Liver (tissue), 9 donors: ENCODE results near the gene AEBP1. TPM values are rescaled to one million over a fixed set of nuclear protein-coding genes. Genes with fewer than 3 reads are reported as not detected.

Experiments
- DNase-seq: peaks from one replicate; pipeline ENCODE4 v3.0.0-alpha.2; 2017; ENCODE audit warnings: low spot score
- H3K27ac ChIP-seq, 2 donors: one replicate each; pipeline ENCODE4 v1.7.0; 2013; ENCODE audit warnings: inconsistent platforms in 2 of 2, low read length in 2 of 2, control low read depth in 1 of 2, low read depth in 1 of 2, mild to moderate bottlenecking in 1 of 2
- H3K27me3 ChIP-seq, 4 donors: one replicate each; pipeline versions ENCODE4 v1.6.1 to v1.7.0; 2013; ENCODE audit warnings: low read length in 3 of 4, inconsistent platforms in 1 of 4, mild to moderate bottlenecking in 1 of 4, moderate library complexity in 1 of 4; ENCODE audit not compliant: control insufficient read depth in 4 of 4, insufficient read depth in 4 of 4
- H3K36me3 ChIP-seq, 4 donors: one replicate each; pipeline versions ENCODE4 v1.6.1 to v1.7.0; 2013; ENCODE audit warnings: low read length in 3 of 4, mild to moderate bottlenecking in 3 of 4, low read depth in 1 of 4, moderate library complexity in 1 of 4; ENCODE audit not compliant: control insufficient read depth in 4 of 4, insufficient read depth in 3 of 4
- H3K4me1 ChIP-seq, 4 donors: one replicate each; pipeline versions ENCODE4 v1.6.1 to v1.7.0; 2013; ENCODE audit warnings: low read length in 3 of 4, mild to moderate bottlenecking in 3 of 4, moderate library complexity in 1 of 4; ENCODE audit not compliant: control insufficient read depth in 4 of 4, insufficient read depth in 4 of 4
- H3K4me3 ChIP-seq, 3 donors: one replicate each; pipeline versions ENCODE4 v1.6.1 to v1.7.0; 2013; ENCODE audit warnings: low read length in 3 of 3, control low read depth in 1 of 3, low read depth in 1 of 3, mild to moderate bottlenecking in 1 of 3
- H3K9ac ChIP-seq, 2 donors: one replicate each; pipeline ENCODE4 v1.7.0; 2013; ENCODE audit warnings: low read length in 2 of 2, mild to moderate bottlenecking in 2 of 2, moderate library complexity in 2 of 2, control low read depth in 1 of 2, low read depth in 1 of 2
- H3K9me3 ChIP-seq, 4 donors: one replicate each; pipeline versions ENCODE4 v1.6.1 to v1.7.0; 2013; ENCODE audit warnings: low read length in 3 of 4; ENCODE audit not compliant: control insufficient read depth in 4 of 4
- ATF3 ChIP-seq: IDR thresholded peaks from 2 replicates; pipeline ENCODE4 v1.6.1; 2016; ENCODE audit warnings: antibody characterized with exemption
- CTCF ChIP-seq: fragments of 150-350 bp; IDR thresholded peaks from 2 replicates; pipeline ENCODE4 v1.5.1; 2017; ENCODE audit warnings: improper control_type of control experiment, low read depth, low read length; ENCODE audit not compliant: missing input control
- EGR1 ChIP-seq, 2 donors: IDR thresholded peaks; 2 replicates each; pipeline ENCODE4 v1.6.1; 2016 to 2018; ENCODE audit warnings: antibody characterized with exemption in 2 of 2, low read depth in 2 of 2
- FOXA1 ChIP-seq: IDR thresholded peaks from 2 replicates; pipeline ENCODE4 v1.6.1; 2016; ENCODE audit warnings: antibody characterized with exemption
- FOXA2 ChIP-seq: IDR thresholded peaks from 2 replicates; pipeline ENCODE4 v1.6.1; 2016; ENCODE audit warnings: antibody characterized with exemption
- HNF4A ChIP-seq, 2 donors: conservative IDR thresholded peaks; 2 replicates each; pipeline ENCODE4 v1.6.1; 2016; ENCODE audit warnings: antibody characterized with exemption in 2 of 2, mild to moderate bottlenecking in 2 of 2
- HNF4G ChIP-seq: IDR thresholded peaks from 2 replicates; pipeline ENCODE4 v1.6.1; 2016; ENCODE audit warnings: antibody characterized with exemption
- JUND ChIP-seq, 2 donors: IDR thresholded peaks; 2 replicates each; pipeline ENCODE4 v1.6.1; 2016; ENCODE audit warnings: antibody characterized with exemption in 2 of 2
- MAX ChIP-seq: IDR thresholded peaks from 2 replicates; pipeline ENCODE4 v1.6.1; 2016; ENCODE audit warnings: antibody characterized with exemption
- NR2F2 ChIP-seq: IDR thresholded peaks from 2 replicates; pipeline ENCODE4 v1.6.1; 2016; ENCODE audit warnings: antibody characterized with exemption
- RAD21 ChIP-seq, 2 donors: IDR thresholded peaks; 2 replicates each; pipeline ENCODE4 v1.6.1; 2016; ENCODE audit warnings: antibody characterized with exemption in 2 of 2, mild to moderate bottlenecking in 2 of 2
- REST ChIP-seq: IDR thresholded peaks from 2 replicates; pipeline ENCODE4 v1.6.1; 2016; ENCODE audit warnings: antibody characterized with exemption, mild to moderate bottlenecking
- RXRA ChIP-seq, 2 donors: IDR thresholded peaks; 2 replicates each; pipeline ENCODE4 v1.6.1; 2017 to 2018; ENCODE audit warnings: antibody characterized with exemption in 2 of 2, mild to moderate bottlenecking in 1 of 2
- SP1 ChIP-seq: IDR thresholded peaks from 2 replicates; pipeline ENCODE4 v1.6.1; 2018; ENCODE audit warnings: antibody characterized with exemption, mild to moderate bottlenecking
- YY1 ChIP-seq: IDR thresholded peaks from 2 replicates; pipeline ENCODE4 v1.6.1; 2016; ENCODE audit warnings: antibody characterized with exemption, mild to moderate bottlenecking
- ZBTB33 ChIP-seq: IDR thresholded peaks from 2 replicates; pipeline ENCODE4 v1.6.1; 2016; ENCODE audit warnings: antibody characterized with exemption
- WGBS: extraction: QIAGEN DNeasy Blood & Tissue Kit; methylation state at CpG from one replicate; pipeline ENCODE4 v1.1.7; 2013; 5-methylcytosine and 5-hydroxymethylcytosine counted together
- polyA plus RNA-seq, 2 donors: library from polyadenylated mRNA; stranded (reverse) in 1 of 2; unstranded in 1 of 2; fragments of 200-250 nt in 1 of 2; fragments of >200 nt in 1 of 2; fragmentation: Nextera tagmentation in 1 of 2; extraction: Ambion mirVana in 1 of 2; gene quantifications; one replicate each; pipeline versions ENCODE4 v1.2.1 to v1.2.3, GENCODE V29; 2013 to 2015
- total RNA-seq, 2 donors: library from RNA; depleted of rRNA; stranded (reverse); fragments of >200 nt; gene quantifications; one replicate each; pipeline ENCODE4 v1.2.3, GENCODE V29; 2014
- donor health status: healthy.
- donor health status: healthy.
- donor health status: healthy.
- donor health status: healthy.
- donor health status: healthy.

AEBP1 gene
- total and polyA plus RNA-seq, 4 donors, result 3.4 to 13.3 (median 7.7) TPM

- Histone ChIP-seq H3K27ac (no peak overlapping the region), H3K4me3 (no peak overlapping the region), H3K9ac (no peak overlapping the region), H3K36me3 (peaks cover 0 to 16% (median 7%) of the 10 kb centered on the region in 4 donors), H3K4me1 (peaks cover 0 to 3% (median 1%) of the 10 kb centered on the region in 4 donors), H3K9me3 (no peaks in the 10 kb centered on the region), H3K27me3 (no peaks in the 10 kb centered on the region)
- 62% methylated on average over 53 of the region's 53 CpGs for WGBS
- TF ChIP-seq FOXA1 (no peak), YY1 (no peak), HNF4G (no peak), CTCF (no peak), MAX (no peak), SP1 (no peak), RXRA (IDR thresholded peaks at IDR 0.05) (no peak), REST (no peak), NR2F2 (no peak), ATF3 (no peak), HNF4A (conservative IDR thresholded peaks at IDR 0.05) (no peak), ZBTB33 (no peak), RAD21 (IDR thresholded peaks at IDR 0.05) (no peak), EGR1 (IDR thresholded peaks at IDR 0.05; ENCODE audit: low read depth in 2 of 2) (no peak), JUND (IDR thresholded peaks at IDR 0.05) (no peak), FOXA2 (no peak)
- no peak for DNase-seq
Observed at GRCh38 chr7:44145479-44145968, 41.4 kb downstream of the AEBP1 start.
